Endothelial cell of umbilical vein (primary cell): ENCODE data around the gene MYADM. TPM values are rescaled to one million over a fixed set of nuclear protein-coding genes. Genes with fewer than 3 reads are reported as not detected.
A peak's percentile ranks its signal among the peaks of the same experiment; 100 is the strongest.

Experiments
- Bru-seq: library from RNA; stranded (reverse); fragments of 400-500 nt; gene quantifications from one replicate; lab custom pipeline; 2021; lab: Mats Ljungman, UMichigan
- BruChase-seq, 2 experiments: library from RNA; stranded (reverse); fragments of 400-500 nt; gene quantifications; one replicate each; lab custom pipeline; 2021; lab: Mats Ljungman, UMichigan
- BruUV-seq: library from RNA; stranded (reverse); fragments of 400-500 nt; replicated peaks from 2 replicates; lab custom pipeline; 2021; lab: Mats Ljungman, UMichigan
- CTCF ChIA-PET: fragments of 300-600, 350-600 bp; sonication (Branson Sonifier 250); formaldehyde crosslinking; loops from one replicate; lab custom pipeline; 2021; ENCODE audit warnings: antibody characterized with exemption, inconsistent platforms; lab: Charles Lee
- POLR2A ChIA-PET: fragments of 300-600, 350-600 bp; sonication (Branson Sonifier 250); formaldehyde crosslinking; loops from one replicate; lab custom pipeline; 2021; ENCODE audit warnings: antibody characterized with exemption, inconsistent platforms; lab: Charles Lee
- DNase-seq: peaks from one replicate; pipeline ENCODE4 v3.0.0-alpha.2; 2011; ENCODE audit warnings: low read depth, low spot score
- FAIRE-seq: peaks from 2 replicates; lab custom pipeline; 2011; peaks lifted over from hg19 to GRCh38; lab: Jason Lieb, UNC
- H2AFZ ChIP-seq: 2 replicates; pipeline ENCODE4 v1.6.0; 2012; ENCODE audit warnings: low read depth, low read length, control low read depth, inconsistent platforms
- H3K27ac ChIP-seq: 2 replicates; pipeline ENCODE4 v1.5.1; 2011; ENCODE audit warnings: low read depth, mild to moderate bottlenecking, control low read depth, low read length, moderate library complexity; ENCODE audit not compliant: insufficient read depth
- H3K27me3 ChIP-seq, 2 experiments: 2 replicates each; pipeline versions ENCODE4 v1.6.0 to v1.6.1; 2011; ENCODE audit warnings: low read length in 2 of 2, mixed read lengths in 1 of 2; ENCODE audit not compliant: control insufficient read depth in 2 of 2, insufficient read depth in 2 of 2
- H3K36me3 ChIP-seq, 2 experiments: 2 replicates in 1 of 2; 3 replicates in 1 of 2; pipeline ENCODE4 v1.5.1; 2011; ENCODE audit warnings: low read length in 2 of 2, mild to moderate bottlenecking in 1 of 2, moderate library complexity in 1 of 2; ENCODE audit not compliant: control insufficient read depth in 2 of 2, insufficient read depth in 2 of 2; ENCODE audit errors: extremely low read depth in 1 of 2
- H3K4me1 ChIP-seq: 3 replicates; pipeline ENCODE4 v1.5.1; 2011; ENCODE audit warnings: mild to moderate bottlenecking, low read length; ENCODE audit not compliant: control insufficient read depth, insufficient read depth; ENCODE audit errors: extremely low read depth
- H3K4me2 ChIP-seq: 2 replicates; pipeline ENCODE4 v1.6.1; 2011; ENCODE audit warnings: low read length, control low read depth, mixed read lengths; ENCODE audit not compliant: insufficient read depth
- H3K4me3 ChIP-seq, 3 experiments: fragments of 200-600 bp in 1 of 3; sonication (generic), shearing (Covaris generic) in 1 of 3; replicated peaks in 1 of 3; 2 replicates each; pipeline ENCODE4 v1.5.1; 2011 to 2016; ENCODE audit warnings: control low read depth in 3 of 3, low read length in 3 of 3, mild to moderate bottlenecking in 2 of 3, inconsistent platforms in 1 of 3, low read depth in 1 of 3, moderate library complexity in 1 of 3; ENCODE audit not compliant: insufficient read depth in 1 of 3
- H3K79me2 ChIP-seq: 2 replicates; pipeline ENCODE4 v1.6.0; 2012; ENCODE audit warnings: low read length, inconsistent platforms; ENCODE audit not compliant: control insufficient read depth, insufficient read depth
- H3K9ac ChIP-seq: replicated peaks from 2 replicates; pipeline ENCODE3; 2011; ENCODE audit warnings: low read length, control low read depth; ENCODE audit not compliant: insufficient read depth; ENCODE audit errors: extremely low read depth
- H3K9me1 ChIP-seq: replicated peaks from 3 replicates; pipeline ENCODE4 v1.6.0; 2011; ENCODE audit warnings: mild to moderate bottlenecking, low read length; ENCODE audit not compliant: control insufficient read depth, insufficient read depth; ENCODE audit errors: extremely low read depth
- H3K9me3 ChIP-seq: replicated peaks from 2 replicates; pipeline ENCODE4 v1.5.1; 2012; ENCODE audit warnings: low read length, inconsistent platforms; ENCODE audit not compliant: control insufficient read depth, insufficient read depth
- H4K20me1 ChIP-seq: replicated peaks from 2 replicates; pipeline ENCODE3; 2011; ENCODE audit warnings: mild to moderate bottlenecking, low read length; ENCODE audit not compliant: control insufficient read depth, insufficient read depth; ENCODE audit errors: extremely low read depth
- EZH2 ChIP-seq: IDR thresholded peaks from 2 replicates; pipeline ENCODE4 v1.6.1; 2012; ENCODE audit warnings: borderline replicate concordance, low read depth, mild to moderate bottlenecking, moderate library complexity, low read length, inconsistent platforms; ENCODE audit not compliant: severe bottlenecking
- FOS ChIP-seq: IDR thresholded peaks from 2 replicates; pipeline ENCODE4 v1.6.1; 2011; ENCODE audit warnings: mild to moderate bottlenecking, low read length, moderate library complexity, borderline replicate concordance; ENCODE audit not compliant: insufficient read depth
- GATA2 ChIP-seq: IDR thresholded peaks from 2 replicates; pipeline ENCODE4 v1.7.0; 2011; ENCODE audit warnings: low read depth, mild to moderate bottlenecking, moderate library complexity, mixed read lengths, low read length; ENCODE audit not compliant: insufficient read length, insufficient read depth
- JUN ChIP-seq: IDR thresholded peaks from 2 replicates; pipeline ENCODE4 v1.6.1; 2011; ENCODE audit warnings: borderline replicate concordance, low read depth; ENCODE audit not compliant: insufficient read length, insufficient read depth
- MYC ChIP-seq: IDR thresholded peaks from one replicate; pipeline ENCODE4 v1.6.1; 2011; ENCODE audit warnings: mild to moderate bottlenecking, low read depth, low read length
- POLR2A ChIP-seq: IDR thresholded peaks from 2 replicates; pipeline ENCODE4 v1.6.1; 2012; ENCODE audit warnings: low read depth, mild to moderate bottlenecking, control low read depth, low read length
- POLR2AphosphoS5 ChIP-seq: IDR thresholded peaks from 2 replicates; pipeline ENCODE4 v1.6.1; 2012; ENCODE audit warnings: low read depth, mild to moderate bottlenecking, control low read depth, low read length, moderate library complexity; ENCODE audit not compliant: insufficient read depth
- dilution Hi-C: fragments of 300-500 bp; cut with MboI; formaldehyde crosslinking; loops from one replicate; pipeline ENCODE4 v1.15.0; 2019; ENCODE audit warnings: low sequenced_read_pairs; ENCODE audit not compliant: extremely low pct_ligation_motif_present
- intact Hi-C: fragments of 100-400 bp; cut with micrococcal nuclease; formaldehyde crosslinking; loops from one replicate; pipeline ENCODE4 v1.10.0; 2022
- long read RNA-seq: library from polyadenylated mRNA; stranded (forward); transcript quantifications from one replicate; pipeline ENCODE4 v2.0.0, GENCODE V29; 2021
- polyA minus RNA-seq, 3 experiments: library from RNA; depleted of rRNA, polyadenylated mRNA; stranded (reverse); fragments of >200 nt; gene quantifications; 1 replicate in 1 of 3; 2 replicates in 2 of 3; pipeline ENCODE4 v1.2.3, GENCODE V29; 2011
- polyA plus RNA-seq, 4 experiments: library from polyadenylated mRNA; depleted of rRNA in 3 of 4; stranded (reverse) in 3 of 4; unstranded in 1 of 4; fragments of >200 nt; gene quantifications; 2 replicates each; pipeline versions ENCODE4 v1.2.1 to v1.2.3, GENCODE V29; 2011 to 2012; ENCODE audit warnings: missing spikeins in 1 of 4
- total RNA-seq: library from RNA; stranded (reverse); gene quantifications from 2 replicates; pipeline ENCODE4 v1.2.3, GENCODE V29; 2021
- TF ChIP-seq, protein P1 (sequence below), 2 donors: IDR thresholded peaks; 1 replicate in 1 of 2; 2 replicates in 1 of 2; pipeline ENCODE4 v1.5.1; 2011; ENCODE audit warnings: low read length in 2 of 2, mild to moderate bottlenecking in 2 of 2, moderate library complexity in 2 of 2, control low read depth in 1 of 2, inconsistent platforms in 1 of 2, low read depth in 1 of 2; ENCODE audit not compliant: insufficient read depth in 1 of 2; ENCODE audit errors: extremely low read depth in 1 of 2
- TF ChIP-seq, protein P2 (sequence below): IDR thresholded peaks from 2 replicates; pipeline ENCODE4 v1.6.1; 2011; ENCODE audit not compliant: insufficient read depth, insufficient read length

MYADM gene, protein sequence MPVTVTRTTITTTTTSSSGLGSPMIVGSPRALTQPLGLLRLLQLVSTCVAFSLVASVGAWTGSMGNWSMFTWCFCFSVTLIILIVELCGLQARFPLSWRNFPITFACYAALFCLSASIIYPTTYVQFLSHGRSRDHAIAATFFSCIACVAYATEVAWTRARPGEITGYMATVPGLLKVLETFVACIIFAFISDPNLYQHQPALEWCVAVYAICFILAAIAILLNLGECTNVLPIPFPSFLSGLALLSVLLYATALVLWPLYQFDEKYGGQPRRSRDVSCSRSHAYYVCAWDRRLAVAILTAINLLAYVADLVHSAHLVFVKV
- total RNA-seq: 128 and 133 TPM in 2 replicates
- polyA plus RNA-seq: 100 and 122 TPM in 2 replicates
- polyA plus RNA-seq (2011; cell fraction: cytosol; rRNA removed): 35.1 and 49.3 TPM in 2 replicates
- polyA plus RNA-seq (2011; cell fraction: nucleus; rRNA removed): 26.7 and 54.2 TPM in 2 replicates
- 66.5 and 108 TPM in 2 replicates for polyA plus RNA-seq (2012)
- polyA minus RNA-seq: 40.0 and 44.3 TPM in 2 replicates
- 8.2 TPM for polyA minus RNA-seq (2011; cell fraction: cytosol; rRNA and poly(A)+ RNA removed)
- polyA minus RNA-seq (2011; cell fraction: nucleus; rRNA and poly(A)+ RNA removed): 22.8 and 50.6 TPM in 2 replicates
- percentile 76 among the genes with signal in this experiment for Bru-seq, nascent RNA
- BruChase-seq, experiment 1, labeled RNA remaining after a 6-hour chase: percentile 97 among the genes with signal in this experiment
- BruChase-seq, experiment 2, labeled RNA remaining after a 2-hour chase: percentile 95 among the genes with signal in this experiment
- long read RNA-seq, transcript MYADM-204 (3 exons, 3,056 nt): major isoform, 15 of 87 reads
- long read RNA-seq, partial matches to known transcripts: 63 of 87 reads
- long read RNA-seq, other reads (novel, unspliced or antisense): 1 of 87 reads

DNA sequence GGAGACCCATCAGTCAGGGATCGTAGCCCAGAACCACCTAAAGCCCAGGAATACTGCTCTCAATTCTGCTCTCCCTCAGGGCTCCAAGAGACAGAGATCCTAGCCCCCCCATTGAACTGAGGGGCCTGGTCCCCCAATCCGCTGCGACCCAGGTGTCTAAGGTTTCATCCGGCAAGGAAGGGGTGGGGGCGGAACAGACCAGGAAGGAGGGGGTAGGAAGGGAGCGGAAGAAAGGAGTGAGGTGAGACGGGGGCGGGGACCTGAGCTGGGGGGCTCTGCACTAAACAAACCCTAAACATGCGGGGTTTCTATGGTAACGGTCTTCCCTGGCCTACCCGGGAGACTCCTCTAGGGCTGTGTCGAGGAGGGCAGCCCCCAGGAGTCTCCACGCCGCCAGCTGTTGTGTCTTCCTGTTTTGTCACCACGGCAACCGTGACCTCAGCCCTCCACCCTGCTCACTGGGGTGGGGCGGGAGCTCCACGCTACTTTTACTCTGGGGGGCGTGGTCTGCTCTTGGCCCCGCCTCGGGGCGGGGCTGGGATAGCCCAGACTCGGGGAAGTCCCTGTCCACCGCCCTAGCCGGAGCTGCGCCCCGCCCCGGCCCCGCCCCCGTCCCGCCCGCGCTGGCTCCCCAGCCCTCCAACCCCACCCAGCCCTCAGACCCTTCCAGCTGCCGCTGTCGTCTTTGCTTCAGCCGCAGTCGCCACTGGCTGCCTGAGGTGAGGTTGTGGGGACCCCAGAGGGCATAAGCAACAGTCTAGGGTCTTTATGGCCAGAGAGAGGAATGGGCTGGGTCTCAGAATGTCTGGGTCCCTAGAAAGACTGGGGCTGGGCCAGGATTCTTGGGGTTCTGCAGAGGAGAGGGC lies at the start of gene MYADM:
MYADM (plus strand) TSS at position 659 of the 866 bp plus-strand sequence. CDS start 5,647 bp downstream, outside the sequence.
- H3K4me2 ChIP-seq: peak within 1 kb of the TSS; percentile 78
- H3K4me1 ChIP-seq: peaks cover 15% of the 10 kb centered on the region
- no peaks in the 10 kb centered on the region for H4K20me1 ChIP-seq
- H3K9ac ChIP-seq: peak within 1 kb of the TSS; percentile 98
- dilution Hi-C loops (no loop called here), intact Hi-C loops (loop anchor here (1.0 to 5.0 kb wide), 10 partner anchors 12 to 595 kb away; partner anchors contain the start of genes CNOT3 and LENG9)
- BruUV-seq: TSS peak; percentile 8
- H3K4me3 ChIP-seq: peak within 1 kb of the TSS; percentile 52 to 88 (median 82)
- H3K9me3 ChIP-seq: no peaks in the 10 kb centered on the region
- no peaks in the 10 kb centered on the region for H3K9me1 ChIP-seq
- DNase-seq: peak; percentile 99
- CTCF ChIA-PET: interaction anchor here (0.8 to 3.6 kb wide), 10 partner anchors 12 to 163 kb away, joined by 3 to 29 read pairs (median 5); partner anchors contain the start of gene PRKCG
- peak; percentile 95 for FAIRE-seq
- POLR2A ChIA-PET: interaction anchor here (0.9 to 1.6 kb wide), 5 partner anchors 11 to 333 kb away, joined by 3 to 7 read pairs (median 5); partner anchors contain the start of genes CNOT3 and RPS9
- H2AFZ ChIP-seq: peak within 1 kb of the TSS; percentile 18
- H3K27me3 ChIP-seq: no peaks in the 10 kb centered on the region
- H3K79me2 ChIP-seq: peaks cover 24% of the 10 kb centered on the region
- H3K27ac ChIP-seq: peak within 1 kb of the TSS; percentile 100
- no peaks in the 10 kb centered on the region for H3K36me3 ChIP-seq
- TF ChIP-seq FOS: no peak
- no peak for TF ChIP-seq MYC
- TF ChIP-seq, protein P1, sequence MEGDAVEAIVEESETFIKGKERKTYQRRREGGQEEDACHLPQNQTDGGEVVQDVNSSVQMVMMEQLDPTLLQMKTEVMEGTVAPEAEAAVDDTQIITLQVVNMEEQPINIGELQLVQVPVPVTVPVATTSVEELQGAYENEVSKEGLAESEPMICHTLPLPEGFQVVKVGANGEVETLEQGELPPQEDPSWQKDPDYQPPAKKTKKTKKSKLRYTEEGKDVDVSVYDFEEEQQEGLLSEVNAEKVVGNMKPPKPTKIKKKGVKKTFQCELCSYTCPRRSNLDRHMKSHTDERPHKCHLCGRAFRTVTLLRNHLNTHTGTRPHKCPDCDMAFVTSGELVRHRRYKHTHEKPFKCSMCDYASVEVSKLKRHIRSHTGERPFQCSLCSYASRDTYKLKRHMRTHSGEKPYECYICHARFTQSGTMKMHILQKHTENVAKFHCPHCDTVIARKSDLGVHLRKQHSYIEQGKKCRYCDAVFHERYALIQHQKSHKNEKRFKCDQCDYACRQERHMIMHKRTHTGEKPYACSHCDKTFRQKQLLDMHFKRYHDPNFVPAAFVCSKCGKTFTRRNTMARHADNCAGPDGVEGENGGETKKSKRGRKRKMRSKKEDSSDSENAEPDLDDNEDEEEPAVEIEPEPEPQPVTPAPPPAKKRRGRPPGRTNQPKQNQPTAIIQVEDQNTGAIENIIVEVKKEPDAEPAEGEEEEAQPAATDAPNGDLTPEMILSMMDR (IDR thresholded peaks at IDR 0.05; ENCODE audit: extremely low read depth in 1 of 2, insufficient read depth in 1 of 2, low read depth in 1 of 2, low read length in 2 of 2): no peak
- peak; percentile 54 for TF ChIP-seq POLR2A
- TF ChIP-seq GATA2: no peak
- TF ChIP-seq, protein P2, sequence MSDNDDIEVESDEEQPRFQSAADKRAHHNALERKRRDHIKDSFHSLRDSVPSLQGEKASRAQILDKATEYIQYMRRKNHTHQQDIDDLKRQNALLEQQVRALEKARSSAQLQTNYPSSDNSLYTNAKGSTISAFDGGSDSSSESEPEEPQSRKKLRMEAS: no peak
- no peak for TF ChIP-seq JUN
- TF ChIP-seq POLR2AphosphoS5: peak; percentile 44
- no peak for TF ChIP-seq EZH2
